ENCODE results near the gene CETP. TPM values are rescaled to one million over a fixed set of nuclear protein-coding genes. Genes with fewer than 3 reads are reported as not detected.

Gene CETP
- total and polyA plus RNA-seq, 2 of the 13 experiments (the other 11 are each of a cell fraction or from before 2014, with no cell fraction given): 0.31 to 9.8 TPM

DNA sequence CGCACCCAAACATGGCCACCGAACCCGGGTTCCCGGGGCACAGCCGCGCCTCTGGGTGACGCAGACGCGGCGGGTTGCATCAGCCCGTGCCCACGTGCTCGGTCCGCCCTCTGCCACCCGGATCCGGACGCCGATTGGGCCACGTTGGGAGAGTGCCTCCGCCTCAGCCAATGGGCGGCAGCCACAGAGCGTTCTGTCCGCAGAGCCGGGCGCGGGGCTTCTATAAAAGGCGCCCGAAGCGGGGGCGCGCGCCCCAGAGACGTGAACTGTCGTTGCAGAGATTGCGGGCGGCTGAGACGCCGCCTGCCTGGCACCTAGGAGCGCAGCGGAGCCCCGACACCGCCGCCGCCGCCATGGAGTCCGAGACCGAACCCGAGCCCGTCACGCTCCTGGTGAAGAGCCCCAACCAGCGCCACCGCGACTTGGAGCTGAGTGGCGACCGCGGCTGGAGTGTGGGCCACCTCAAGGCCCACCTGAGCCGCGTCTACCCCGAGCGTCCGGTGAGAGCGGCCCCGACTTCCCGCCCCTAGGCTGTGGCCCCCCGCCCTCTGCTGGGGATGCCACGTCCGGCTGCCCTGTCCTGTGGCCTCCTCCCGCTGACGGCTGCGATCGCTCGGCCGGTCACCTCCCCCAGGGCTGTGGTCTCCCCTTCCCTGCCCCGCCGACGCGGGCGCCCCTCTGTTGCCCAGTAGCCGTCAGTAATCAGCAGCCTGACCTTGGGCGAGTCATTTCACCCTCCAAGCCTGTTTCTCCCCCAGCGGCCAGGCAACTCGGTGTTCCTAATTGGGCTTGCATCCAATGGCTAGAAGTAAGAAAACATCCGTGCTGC lies 29.6 kb upstream of the CETP start, which contains the start of gene HERPUD1 (continued):
- TF ChIP-seq, protein P1, sequence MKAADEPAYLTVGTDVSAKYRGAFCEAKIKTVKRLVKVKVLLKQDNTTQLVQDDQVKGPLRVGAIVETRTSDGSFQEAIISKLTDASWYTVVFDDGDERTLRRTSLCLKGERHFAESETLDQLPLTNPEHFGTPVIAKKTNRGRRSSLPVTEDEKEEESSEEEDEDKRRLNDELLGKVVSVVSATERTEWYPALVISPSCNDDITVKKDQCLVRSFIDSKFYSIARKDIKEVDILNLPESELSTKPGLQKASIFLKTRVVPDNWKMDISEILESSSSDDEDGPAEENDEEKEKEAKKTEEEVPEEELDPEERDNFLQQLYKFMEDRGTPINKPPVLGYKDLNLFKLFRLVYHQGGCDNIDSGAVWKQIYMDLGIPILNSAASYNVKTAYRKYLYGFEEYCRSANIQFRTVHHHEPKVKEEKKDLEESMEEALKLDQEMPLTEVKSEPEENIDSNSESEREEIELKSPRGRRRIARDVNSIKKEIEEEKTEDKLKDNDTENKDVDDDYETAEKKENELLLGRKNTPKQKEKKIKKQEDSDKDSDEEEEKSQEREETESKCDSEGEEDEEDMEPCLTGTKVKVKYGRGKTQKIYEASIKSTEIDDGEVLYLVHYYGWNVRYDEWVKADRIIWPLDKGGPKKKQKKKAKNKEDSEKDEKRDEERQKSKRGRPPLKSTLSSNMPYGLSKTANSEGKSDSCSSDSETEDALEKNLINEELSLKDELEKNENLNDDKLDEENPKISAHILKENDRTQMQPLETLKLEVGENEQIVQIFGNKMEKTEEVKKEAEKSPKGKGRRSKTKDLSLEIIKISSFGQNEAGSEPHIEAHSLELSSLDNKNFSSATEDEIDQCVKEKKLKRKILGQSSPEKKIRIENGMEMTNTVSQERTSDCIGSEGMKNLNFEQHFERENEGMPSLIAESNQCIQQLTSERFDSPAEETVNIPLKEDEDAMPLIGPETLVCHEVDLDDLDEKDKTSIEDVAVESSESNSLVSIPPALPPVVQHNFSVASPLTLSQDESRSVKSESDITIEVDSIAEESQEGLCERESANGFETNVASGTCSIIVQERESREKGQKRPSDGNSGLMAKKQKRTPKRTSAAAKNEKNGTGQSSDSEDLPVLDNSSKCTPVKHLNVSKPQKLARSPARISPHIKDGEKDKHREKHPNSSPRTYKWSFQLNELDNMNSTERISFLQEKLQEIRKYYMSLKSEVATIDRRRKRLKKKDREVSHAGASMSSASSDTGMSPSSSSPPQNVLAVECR (CRISPR knock-in tag; IDR thresholded peaks at IDR 0.05; ENCODE audit: borderline replicate concordance): peak; percentile 86
- TF ChIP-seq NR3C1 (CRISPR knock-in tag; IDR thresholded peaks at IDR 0.05) (peak; percentile 36; the same call in 1 of the 2 replicates), ZNF256 (CRISPR knock-in tag; conservative IDR thresholded peaks at IDR 0.05) (peak; percentile 90), ZNF441 (CRISPR knock-in tag; IDR thresholded peaks at IDR 0.05; ENCODE audit: borderline replicate concordance) (no peak), RAD51 (IDR thresholded peaks at IDR 0.05; ENCODE audit: borderline replicate concordance) (peak; percentile 71), GPN1 (CRISPR knock-in tag; IDR thresholded peaks at IDR 0.05; ENCODE audit: borderline replicate concordance) (no peak; the same call in 1 of the 2 replicates), PITX1 (CRISPR knock-in tag; IDR thresholded peaks at IDR 0.05) (peak; percentile 88), ZSCAN31 (CRISPR knock-in tag; IDR thresholded peaks at IDR 0.05; ENCODE audit: low read depth) (peak; percentile 98), HES4 (CRISPR knock-in tag; IDR thresholded peaks at IDR 0.05; ENCODE audit: borderline replicate concordance) (0 out of 2 replicates have a peak, but pooled peaks have one; percentile 57), CHCHD3 (CRISPR knock-in tag; IDR thresholded peaks at IDR 0.05) (peak; percentile 82; the same call in 1 of the 2 replicates), SP2 (CRISPR knock-in tag; IDR thresholded peaks at IDR 0.05) (peak; percentile 93)
- TF ChIP-seq, protein P2, sequence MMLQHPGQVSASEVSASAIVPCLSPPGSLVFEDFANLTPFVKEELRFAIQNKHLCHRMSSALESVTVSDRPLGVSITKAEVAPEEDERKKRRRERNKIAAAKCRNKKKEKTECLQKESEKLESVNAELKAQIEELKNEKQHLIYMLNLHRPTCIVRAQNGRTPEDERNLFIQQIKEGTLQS (CRISPR knock-in tag; IDR thresholded peaks at IDR 0.05): peak; percentile 99
- TF ChIP-seq, protein P3, sequence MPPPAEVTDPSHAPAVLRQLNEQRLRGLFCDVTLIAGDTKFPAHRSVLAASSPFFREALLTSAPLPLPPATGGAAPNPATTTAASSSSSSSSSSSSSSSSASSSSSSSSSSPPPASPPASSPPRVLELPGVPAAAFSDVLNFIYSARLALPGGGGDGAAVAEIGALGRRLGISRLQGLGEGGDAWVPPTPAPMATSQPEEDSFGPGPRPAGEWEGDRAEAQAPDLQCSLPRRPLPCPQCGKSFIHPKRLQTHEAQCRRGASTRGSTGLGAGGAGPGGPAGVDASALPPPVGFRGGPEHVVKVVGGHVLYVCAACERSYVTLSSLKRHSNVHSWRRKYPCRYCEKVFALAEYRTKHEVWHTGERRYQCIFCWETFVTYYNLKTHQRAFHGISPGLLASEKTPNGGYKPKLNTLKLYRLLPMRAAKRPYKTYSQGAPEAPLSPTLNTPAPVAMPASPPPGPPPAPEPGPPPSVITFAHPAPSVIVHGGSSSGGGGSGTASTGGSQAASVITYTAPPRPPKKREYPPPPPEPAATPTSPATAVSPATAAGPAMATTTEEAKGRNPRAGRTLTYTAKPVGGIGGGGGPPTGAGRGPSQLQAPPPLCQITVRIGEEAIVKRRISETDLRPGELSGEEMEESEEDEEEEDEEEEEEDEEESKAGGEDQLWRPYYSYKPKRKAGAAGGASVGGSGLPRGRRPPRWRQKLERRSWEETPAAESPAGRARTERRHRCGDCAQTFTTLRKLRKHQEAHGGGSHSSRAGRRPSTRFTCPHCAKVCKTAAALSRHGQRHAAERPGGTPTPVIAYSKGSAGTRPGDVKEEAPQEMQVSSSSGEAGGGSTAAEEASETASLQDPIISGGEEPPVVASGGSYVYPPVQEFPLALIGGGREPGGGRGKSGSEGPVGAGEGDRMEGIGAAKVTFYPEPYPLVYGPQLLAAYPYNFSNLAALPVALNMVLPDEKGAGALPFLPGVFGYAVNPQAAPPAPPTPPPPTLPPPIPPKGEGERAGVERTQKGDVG (CRISPR knock-in tag; IDR thresholded peaks at IDR 0.05; ENCODE audit: borderline replicate concordance): no peak
- TF ChIP-seq, protein P4, sequence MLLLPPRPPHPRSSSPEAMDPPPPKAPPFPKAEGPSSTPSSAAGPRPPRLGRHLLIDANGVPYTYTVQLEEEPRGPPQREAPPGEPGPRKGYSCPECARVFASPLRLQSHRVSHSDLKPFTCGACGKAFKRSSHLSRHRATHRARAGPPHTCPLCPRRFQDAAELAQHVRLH (CRISPR knock-in tag; IDR thresholded peaks at IDR 0.05; ENCODE audit: borderline replicate concordance, low read depth): peak; percentile 84
- TF ChIP-seq, protein P5, sequence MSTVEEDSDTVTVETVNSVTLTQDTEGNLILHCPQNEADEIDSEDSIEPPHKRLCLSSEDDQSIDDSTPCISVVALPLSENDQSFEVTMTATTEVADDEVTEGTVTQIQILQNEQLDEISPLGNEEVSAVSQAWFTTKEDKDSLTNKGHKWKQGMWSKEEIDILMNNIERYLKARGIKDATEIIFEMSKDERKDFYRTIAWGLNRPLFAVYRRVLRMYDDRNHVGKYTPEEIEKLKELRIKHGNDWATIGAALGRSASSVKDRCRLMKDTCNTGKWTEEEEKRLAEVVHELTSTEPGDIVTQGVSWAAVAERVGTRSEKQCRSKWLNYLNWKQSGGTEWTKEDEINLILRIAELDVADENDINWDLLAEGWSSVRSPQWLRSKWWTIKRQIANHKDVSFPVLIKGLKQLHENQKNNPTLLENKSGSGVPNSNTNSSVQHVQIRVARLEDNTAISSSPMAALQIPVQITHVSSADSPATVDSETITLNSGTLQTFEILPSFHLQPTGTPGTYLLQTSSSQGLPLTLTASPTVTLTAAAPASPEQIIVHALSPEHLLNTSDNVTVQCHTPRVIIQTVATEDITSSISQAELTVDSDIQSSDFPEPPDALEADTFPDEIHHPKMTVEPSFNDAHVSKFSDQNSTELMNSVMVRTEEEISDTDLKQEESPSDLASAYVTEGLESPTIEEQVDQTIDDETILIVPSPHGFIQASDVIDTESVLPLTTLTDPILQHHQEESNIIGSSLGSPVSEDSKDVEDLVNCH (CRISPR knock-in tag; IDR thresholded peaks at IDR 0.05): no peak
